HEK293 (cell line): ENCODE results near the gene FAM240A.

Experiments
- CTCF ChIA-PET: fragments of 350-600 bp; formaldehyde crosslinking; extraction: SDS; loops from one replicate; lab custom pipeline; 2021; ENCODE audit warnings: antibody characterized with exemption; lab: Yijun Ruan, JAX
- POLR2A ChIA-PET: fragments of 300-600 bp; formaldehyde crosslinking; extraction: SDS; loops from one replicate; lab custom pipeline; 2020; ENCODE audit warnings: antibody characterized with exemption, inconsistent platforms; lab: Yijun Ruan, JAX
- H3K27ac ChIP-seq: fragments of 200-500 bp; sonication (Bioruptor generic); 2 replicates; pipeline ENCODE4 v1.5.1; 2014; ENCODE audit warnings: low read depth, low read length, control low read depth, inconsistent platforms; ENCODE audit errors: extremely low read depth
- H3K36me3 ChIP-seq, 2 experiments: fragments of 200-500 bp in 1 of 2; sonication (Bioruptor generic) in 1 of 2; 1 replicate in 1 of 2; 2 replicates in 1 of 2; pipeline ENCODE4 v1.5.1; 2014 to 2017; ENCODE audit warnings: inconsistent platforms in 2 of 2, low read length in 2 of 2; ENCODE audit not compliant: control insufficient read depth in 2 of 2, insufficient read depth in 1 of 2
- H3K4me1 ChIP-seq: fragments of 200-500 bp; sonication (Bioruptor generic); 2 replicates; pipeline ENCODE4 v1.5.1; 2014; ENCODE audit warnings: mild to moderate bottlenecking, low read length, inconsistent platforms; ENCODE audit not compliant: control insufficient read depth, insufficient read depth
- H3K4me3 ChIP-seq: 2 replicates; pipeline ENCODE4 v1.5.1; 2011; ENCODE audit warnings: low read depth, mild to moderate bottlenecking, control low read depth, low read length, moderate library complexity
- H3K9me3 ChIP-seq: fragments of 200-500 bp; sonication (Bioruptor generic); 2 replicates; pipeline ENCODE4 v1.5.1; 2014; ENCODE audit warnings: low read depth, low read length, inconsistent platforms; ENCODE audit not compliant: control insufficient read depth, insufficient read depth
- FEZF1 ChIP-seq: fragments of 450-650 bp; formaldehyde crosslinking; IDR thresholded peaks from 2 replicates; pipeline ENCODE4 v1.5.1; 2016; ENCODE audit warnings: missing biosample characterization, missing genetic modification characterization
- GLIS2 ChIP-seq: fragments of 450-650 bp; formaldehyde crosslinking; IDR thresholded peaks from 2 replicates; pipeline ENCODE4 v1.5.1; 2016; ENCODE audit warnings: missing biosample characterization, missing genetic modification characterization
- MEIS1 ChIP-seq: sonication (generic); formaldehyde crosslinking; IDR thresholded peaks from 2 replicates; pipeline ENCODE4 v1.8.1; 2022; ENCODE audit warnings: missing genetic modification reagents, mild to moderate bottlenecking, borderline replicate concordance
- SP7 ChIP-seq: fragments of 450-650 bp; formaldehyde crosslinking; IDR thresholded peaks from 2 replicates; pipeline ENCODE4 v1.5.1; 2016; ENCODE audit warnings: missing biosample characterization, missing genetic modification characterization
- ZBTB17 ChIP-seq: fragments of 450-650 bp; formaldehyde crosslinking; IDR thresholded peaks from 2 replicates; pipeline ENCODE4 v1.5.1; 2016; ENCODE audit warnings: missing biosample characterization, missing genetic modification characterization
- ZNF175 ChIP-seq: fragments of 450-650 bp; formaldehyde crosslinking; IDR thresholded peaks from 2 replicates; pipeline ENCODE4 v1.5.1; 2016; ENCODE audit warnings: missing biosample characterization, missing genetic modification characterization
- ZNF311 ChIP-seq: fragments of 450-650 bp; formaldehyde crosslinking; IDR thresholded peaks from 2 replicates; pipeline ENCODE4 v1.5.1; 2017; ENCODE audit warnings: missing biosample characterization, missing genetic modification characterization, borderline replicate concordance
- ZNF335 ChIP-seq: fragments of 450-650 bp; formaldehyde crosslinking; conservative IDR thresholded peaks from 2 replicates; pipeline ENCODE4 v1.5.1; 2016; ENCODE audit warnings: missing biosample characterization, missing genetic modification characterization
- ZNF394 ChIP-seq: fragments of 450-650 bp; formaldehyde crosslinking; IDR thresholded peaks from 2 replicates; pipeline ENCODE4 v1.5.1; 2016; ENCODE audit warnings: missing biosample characterization, missing genetic modification characterization, mild to moderate bottlenecking, moderate library complexity, borderline replicate concordance
- ZNF426 ChIP-seq: fragments of 450-650 bp; formaldehyde crosslinking; IDR thresholded peaks from 2 replicates; pipeline ENCODE4 v1.5.1; 2017; ENCODE audit warnings: missing biosample characterization, missing genetic modification characterization, mild to moderate bottlenecking, inconsistent platforms, moderate library complexity
- ZNF48 ChIP-seq: fragments of 450-650 bp; formaldehyde crosslinking; IDR thresholded peaks from 2 replicates; pipeline ENCODE4 v1.5.1; 2016; ENCODE audit warnings: missing biosample characterization, missing genetic modification characterization
- ZNF623 ChIP-seq: fragments of 450-650 bp; formaldehyde crosslinking; IDR thresholded peaks from 2 replicates; pipeline ENCODE4 v1.5.1; 2016; ENCODE audit warnings: missing biosample characterization, missing genetic modification characterization
- ZNF624 ChIP-seq: fragments of 450-650 bp; formaldehyde crosslinking; IDR thresholded peaks from 2 replicates; pipeline ENCODE4 v1.5.1; 2017; ENCODE audit warnings: missing biosample characterization, missing genetic modification characterization
- TF ChIP-seq, protein P1 (sequence below): fragments of 450-650 bp; formaldehyde crosslinking; optimal IDR thresholded peaks from 2 replicates; pipeline ENCODE3; 2016; ENCODE audit warnings: missing biosample characterization, mild to moderate bottlenecking, missing genetic modification characterization
- TF ChIP-seq, protein P2 (sequence below): fragments of 450-650 bp; formaldehyde crosslinking; IDR thresholded peaks from 2 replicates; pipeline ENCODE4 v1.5.1; 2016; ENCODE audit warnings: missing biosample characterization, missing genetic modification characterization, low read depth
- TF ChIP-seq, protein P3 (sequence below): fragments of 450-650 bp; formaldehyde crosslinking; IDR thresholded peaks from 2 replicates; pipeline ENCODE4 v1.5.1; 2016; ENCODE audit warnings: missing biosample characterization, missing genetic modification characterization, borderline replicate concordance

FAM240A gene

DNA sequence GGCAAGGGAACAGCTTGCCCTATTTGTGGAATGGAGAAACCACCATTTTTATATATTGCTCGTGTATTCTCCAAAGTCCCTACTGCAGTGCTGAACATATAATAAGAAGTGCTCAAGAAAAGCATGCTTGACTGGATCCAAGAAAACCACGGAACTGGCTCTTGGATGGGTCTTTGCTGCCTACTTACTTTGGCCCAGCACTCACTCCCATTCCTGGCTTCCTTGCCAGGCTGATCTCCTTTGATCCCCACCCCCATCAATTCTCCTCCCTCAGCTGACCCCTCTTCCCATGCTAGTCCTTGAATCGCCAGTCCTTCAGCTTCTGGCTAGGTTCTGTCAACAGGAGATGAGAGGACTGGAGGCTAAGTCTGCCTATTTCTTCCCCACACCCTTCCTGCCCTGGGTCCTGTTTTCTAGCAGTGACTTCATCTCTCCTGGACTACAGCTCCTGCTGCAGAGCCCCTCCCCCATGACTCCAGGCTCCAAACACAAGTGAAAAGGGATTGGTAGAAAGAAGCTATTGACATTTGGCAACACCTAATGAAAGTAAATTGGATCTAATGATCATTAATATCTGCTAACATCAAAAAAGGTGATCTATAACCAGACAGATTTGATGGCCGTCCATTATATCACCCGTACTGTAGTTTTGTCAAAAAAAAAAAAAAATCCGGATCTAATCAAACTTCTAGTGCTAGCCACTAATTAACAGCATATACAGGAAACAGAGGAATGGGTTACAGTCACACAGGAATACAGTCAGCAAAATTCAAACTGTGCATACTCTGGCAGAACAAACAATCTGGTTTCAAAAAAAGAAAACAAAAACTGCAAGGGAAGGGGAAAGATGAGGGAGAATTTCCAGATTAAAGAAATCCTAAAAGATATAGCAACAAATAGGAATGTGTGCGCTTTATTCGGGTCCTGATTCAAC is 7.8 kb downstream of the FAM240A start:
- H3K9me3 ChIP-seq, result no peaks in the 10 kb centered on the region
- no peak overlapping the region for H3K27ac ChIP-seq
- no peaks in the 10 kb centered on the region for H3K4me1 ChIP-seq
- H3K36me3 ChIP-seq, result no peaks in the 10 kb centered on the region
- CTCF ChIA-PET, result no interaction called here
- TF ChIP-seq MEIS1 (CRISPR knock-in tag) (no peak), ZNF394 (tag by site-specific recombination) (no peak), ZNF426 (no peak), ZNF624 (tag by site-specific recombination) (no peak), ZNF335 (no peak), ZNF48 (tag by site-specific recombination) (no peak), ZNF623 (no peak), ZNF311 (tag by site-specific recombination) (no peak)
- TF ChIP-seq, protein P1, sequence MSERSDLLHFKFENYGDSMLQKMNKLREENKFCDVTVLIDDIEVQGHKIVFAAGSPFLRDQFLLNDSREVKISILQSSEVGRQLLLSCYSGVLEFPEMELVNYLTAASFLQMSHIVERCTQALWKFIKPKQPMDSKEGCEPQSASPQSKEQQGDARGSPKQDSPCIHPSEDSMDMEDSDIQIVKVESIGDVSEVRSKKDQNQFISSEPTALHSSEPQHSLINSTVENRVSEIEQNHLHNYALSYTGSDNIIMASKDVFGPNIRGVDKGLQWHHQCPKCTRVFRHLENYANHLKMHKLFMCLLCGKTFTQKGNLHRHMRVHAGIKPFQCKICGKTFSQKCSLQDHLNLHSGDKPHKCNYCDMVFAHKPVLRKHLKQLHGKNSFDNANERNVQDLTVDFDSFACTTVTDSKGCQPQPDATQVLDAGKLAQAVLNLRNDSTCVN (tag by site-specific recombination), result no peak
- TF ChIP-seq, protein P2, sequence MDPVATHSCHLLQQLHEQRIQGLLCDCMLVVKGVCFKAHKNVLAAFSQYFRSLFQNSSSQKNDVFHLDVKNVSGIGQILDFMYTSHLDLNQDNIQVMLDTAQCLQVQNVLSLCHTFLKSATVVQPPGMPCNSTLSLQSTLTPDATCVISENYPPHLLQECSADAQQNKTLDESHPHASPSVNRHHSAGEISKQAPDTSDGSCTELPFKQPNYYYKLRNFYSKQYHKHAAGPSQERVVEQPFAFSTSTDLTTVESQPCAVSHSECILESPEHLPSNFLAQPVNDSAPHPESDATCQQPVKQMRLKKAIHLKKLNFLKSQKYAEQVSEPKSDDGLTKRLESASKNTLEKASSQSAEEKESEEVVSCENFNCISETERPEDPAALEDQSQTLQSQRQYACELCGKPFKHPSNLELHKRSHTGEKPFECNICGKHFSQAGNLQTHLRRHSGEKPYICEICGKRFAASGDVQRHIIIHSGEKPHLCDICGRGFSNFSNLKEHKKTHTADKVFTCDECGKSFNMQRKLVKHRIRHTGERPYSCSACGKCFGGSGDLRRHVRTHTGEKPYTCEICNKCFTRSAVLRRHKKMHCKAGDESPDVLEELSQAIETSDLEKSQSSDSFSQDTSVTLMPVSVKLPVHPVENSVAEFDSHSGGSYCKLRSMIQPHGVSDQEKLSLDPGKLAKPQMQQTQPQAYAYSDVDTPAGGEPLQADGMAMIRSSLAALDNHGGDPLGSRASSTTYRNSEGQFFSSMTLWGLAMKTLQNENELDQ (tag by site-specific recombination), result no peak
- POLR2A ChIA-PET, result no interaction called here
- no peak overlapping the region for H3K4me3 ChIP-seq

DNA sequence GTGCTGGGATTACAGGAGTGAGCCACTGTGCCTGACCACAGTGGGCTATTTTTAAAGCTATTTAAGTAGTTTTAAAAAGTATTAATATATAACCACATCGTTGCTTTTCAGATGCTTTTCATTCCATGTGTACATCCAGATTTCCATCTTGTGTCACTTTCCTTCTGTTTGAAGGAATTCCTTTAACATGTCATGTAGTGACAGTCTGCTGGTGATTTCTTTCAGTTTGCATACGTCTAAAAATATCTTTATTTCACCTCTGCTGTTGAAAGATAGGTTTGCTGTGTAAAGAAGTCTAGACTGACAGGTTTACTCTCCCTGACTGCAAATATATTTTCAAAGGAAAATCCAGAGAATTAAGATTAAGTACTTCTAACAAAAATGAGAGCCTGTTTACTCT is 12.2 kb downstream of the FAM240A start:
- TF ChIP-seq ZBTB17 (no peak), FEZF1 (tag by site-specific recombination) (no peak), GLIS2 (tag by site-specific recombination) (no peak), SP7 (tag by site-specific recombination) (no peak), ZNF426 (no peak), ZNF175 (no peak)
- TF ChIP-seq, protein P3, sequence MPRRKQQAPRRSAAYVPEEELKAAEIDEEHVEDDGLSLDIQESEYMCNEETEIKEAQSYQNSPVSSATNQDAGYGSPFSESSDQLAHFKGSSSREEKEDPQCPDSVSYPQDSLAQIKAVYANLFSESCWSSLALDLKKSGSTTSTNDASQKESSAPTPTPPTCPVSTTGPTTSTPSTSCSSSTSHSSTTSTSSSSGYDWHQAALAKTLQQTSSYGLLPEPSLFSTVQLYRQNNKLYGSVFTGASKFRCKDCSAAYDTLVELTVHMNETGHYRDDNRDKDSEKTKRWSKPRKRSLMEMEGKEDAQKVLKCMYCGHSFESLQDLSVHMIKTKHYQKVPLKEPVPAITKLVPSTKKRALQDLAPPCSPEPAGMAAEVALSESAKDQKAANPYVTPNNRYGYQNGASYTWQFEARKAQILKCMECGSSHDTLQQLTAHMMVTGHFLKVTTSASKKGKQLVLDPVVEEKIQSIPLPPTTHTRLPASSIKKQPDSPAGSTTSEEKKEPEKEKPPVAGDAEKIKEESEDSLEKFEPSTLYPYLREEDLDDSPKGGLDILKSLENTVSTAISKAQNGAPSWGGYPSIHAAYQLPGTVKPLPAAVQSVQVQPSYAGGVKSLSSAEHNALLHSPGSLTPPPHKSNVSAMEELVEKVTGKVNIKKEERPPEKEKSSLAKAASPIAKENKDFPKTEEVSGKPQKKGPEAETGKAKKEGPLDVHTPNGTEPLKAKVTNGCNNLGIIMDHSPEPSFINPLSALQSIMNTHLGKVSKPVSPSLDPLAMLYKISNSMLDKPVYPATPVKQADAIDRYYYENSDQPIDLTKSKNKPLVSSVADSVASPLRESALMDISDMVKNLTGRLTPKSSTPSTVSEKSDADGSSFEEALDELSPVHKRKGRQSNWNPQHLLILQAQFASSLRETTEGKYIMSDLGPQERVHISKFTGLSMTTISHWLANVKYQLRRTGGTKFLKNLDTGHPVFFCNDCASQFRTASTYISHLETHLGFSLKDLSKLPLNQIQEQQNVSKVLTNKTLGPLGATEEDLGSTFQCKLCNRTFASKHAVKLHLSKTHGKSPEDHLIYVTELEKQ (tag by site-specific recombination), result no peak
- no peaks in the 10 kb centered on the region for H3K36me3 ChIP-seq
- H3K4me3 ChIP-seq, result no peak overlapping the region
- no peaks in the 10 kb centered on the region for H3K9me3 ChIP-seq
- no peaks in the 10 kb centered on the region for H3K4me1 ChIP-seq
- CTCF ChIA-PET, result no interaction called here
- POLR2A ChIA-PET, result no interaction called here
- H3K27ac ChIP-seq, result no peak overlapping the region
